Measurements from ENCODE around the gene RASSF5.

Gene RASSF5

DNA sequence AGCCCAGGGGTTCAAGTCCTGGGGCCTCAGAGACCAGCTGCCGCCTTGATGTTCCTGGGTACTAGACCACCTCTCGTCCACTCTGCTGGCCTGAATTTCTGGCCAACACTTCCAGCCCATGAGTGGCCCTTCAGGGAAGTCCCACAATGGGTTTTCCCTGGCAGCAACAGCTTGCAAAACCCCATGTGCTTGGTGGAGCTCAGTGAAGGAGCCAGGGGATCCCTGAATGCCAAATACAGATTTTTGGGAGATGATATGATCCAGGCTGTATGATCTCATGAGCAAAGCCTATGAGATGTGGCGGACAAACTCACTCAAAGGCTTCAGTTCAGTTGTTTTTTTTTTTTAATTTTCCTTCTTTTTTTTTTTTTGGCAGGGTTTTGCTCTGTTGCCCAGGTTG lies 9.6 kb upstream of the RASSF5 start:
- no peak for DNase-seq (ENCODE audit: low spot score)

GRCh38 chr1:206498685-206499084 lies 8.6 kb upstream of the RASSF5 start:
- no peak for DNase-seq (ENCODE audit: low spot score)

DNA sequence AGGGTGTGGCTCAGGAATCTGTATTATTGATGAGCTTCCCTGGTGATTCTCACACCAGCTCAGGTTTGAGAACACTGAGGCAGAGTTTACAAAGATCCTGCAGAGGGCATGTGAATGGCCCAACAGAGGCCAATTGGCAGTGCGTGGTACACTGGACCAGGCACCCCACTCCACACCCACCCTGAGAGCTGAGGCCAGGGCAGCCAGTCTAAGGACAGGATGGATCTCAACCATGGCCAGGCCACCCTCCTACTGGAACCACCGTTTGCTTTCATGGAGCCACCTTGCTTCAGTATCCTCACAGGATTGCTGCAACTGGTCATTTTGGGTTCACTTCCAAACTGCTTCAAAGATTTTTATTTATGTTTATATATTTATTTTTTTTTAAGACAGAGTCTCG lies 7.3 kb upstream of the RASSF5 start:
- DNase-seq (ENCODE audit: low spot score): no peak

DNA sequence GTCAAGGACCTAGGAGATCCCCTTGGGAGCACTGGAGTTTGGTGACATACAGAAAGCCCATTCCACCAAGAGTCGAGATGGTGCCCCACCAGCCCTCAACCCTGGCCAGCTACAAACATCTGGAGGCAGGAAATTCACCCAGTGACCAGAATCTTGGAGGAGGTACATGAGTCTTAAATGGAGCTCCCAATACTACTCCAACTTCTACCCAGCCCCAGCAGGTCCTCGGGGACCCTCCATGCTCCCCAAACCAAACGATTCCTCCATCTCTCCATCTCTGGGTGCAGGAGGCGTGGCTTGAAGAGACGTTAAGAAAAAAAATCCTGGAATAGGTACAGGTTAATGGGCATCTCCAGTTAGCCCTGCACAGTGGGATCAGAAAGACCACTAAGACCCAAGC lies 5.5 kb upstream of the RASSF5 start:
- DNase-seq (ENCODE audit: low spot score): no peak

DNA sequence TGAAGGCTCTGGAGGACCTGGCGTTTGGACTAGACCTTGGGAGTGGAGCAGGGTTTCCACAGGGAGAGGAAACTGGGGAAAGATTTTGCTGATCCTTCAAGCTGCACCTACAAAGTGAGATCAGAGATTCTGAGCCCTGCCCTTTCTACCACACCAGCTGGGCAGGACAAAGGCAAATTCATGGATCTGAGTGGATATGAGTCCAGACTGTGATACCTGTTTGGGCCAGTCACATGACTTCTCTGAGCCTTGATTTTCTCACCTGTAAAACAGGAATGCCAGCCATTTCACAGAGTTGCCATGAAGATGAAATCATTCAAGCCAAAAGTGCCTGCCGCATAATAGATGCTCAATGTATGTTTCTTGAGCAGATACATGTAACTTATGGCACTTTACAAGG lies 4.9 kb upstream of the RASSF5 start:
- DNase-seq (ENCODE audit: low spot score): no peak

GRCh38 chr1:206502812-206503211 lies 4.5 kb upstream of the RASSF5 start:
- DNase-seq (ENCODE audit: low spot score): no peak

DNA sequence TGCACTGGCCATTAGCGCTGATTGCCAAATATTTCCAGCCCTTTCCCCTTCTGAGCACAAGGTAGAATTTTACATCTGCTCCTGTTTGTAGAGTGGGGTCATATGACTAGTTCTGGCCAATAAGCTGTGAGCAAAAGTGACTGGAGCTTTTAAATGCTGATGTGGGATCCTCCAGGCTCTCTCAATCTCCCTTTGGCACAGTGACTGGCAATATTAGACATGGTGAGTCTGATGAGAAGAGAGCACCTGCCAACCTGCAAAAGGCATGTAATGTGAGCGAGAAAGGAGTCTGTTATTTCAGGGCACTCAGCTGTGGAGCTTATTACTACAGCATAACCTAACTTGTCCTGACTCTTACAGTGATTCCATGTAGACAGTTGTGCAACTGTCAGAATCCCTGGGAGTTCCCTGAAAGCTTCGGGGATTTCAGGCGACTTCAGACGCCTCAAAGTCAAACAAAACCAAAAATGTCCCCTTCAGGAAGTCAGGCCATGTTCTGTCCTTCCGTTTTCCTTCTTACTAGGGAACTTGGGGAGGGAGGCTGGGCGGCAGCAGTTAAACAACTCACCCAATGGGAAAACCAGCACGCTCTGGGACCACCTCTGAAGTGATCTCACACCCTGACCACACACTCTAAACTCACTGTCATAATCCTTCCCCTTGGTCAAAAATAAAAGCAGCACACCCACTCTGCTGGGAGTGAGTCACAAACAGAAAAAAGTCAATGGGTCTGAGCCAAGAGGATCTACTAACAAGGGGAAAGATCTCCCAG lies 3.6 kb upstream of the RASSF5 start:
- no peak for DNase-seq (ENCODE audit: low spot score)

- DNase-seq (ENCODE audit: low spot score): no peak
Observed at GRCh38 chr1:206504363-206504713, 3.0 kb upstream of the RASSF5 start.

DNA sequence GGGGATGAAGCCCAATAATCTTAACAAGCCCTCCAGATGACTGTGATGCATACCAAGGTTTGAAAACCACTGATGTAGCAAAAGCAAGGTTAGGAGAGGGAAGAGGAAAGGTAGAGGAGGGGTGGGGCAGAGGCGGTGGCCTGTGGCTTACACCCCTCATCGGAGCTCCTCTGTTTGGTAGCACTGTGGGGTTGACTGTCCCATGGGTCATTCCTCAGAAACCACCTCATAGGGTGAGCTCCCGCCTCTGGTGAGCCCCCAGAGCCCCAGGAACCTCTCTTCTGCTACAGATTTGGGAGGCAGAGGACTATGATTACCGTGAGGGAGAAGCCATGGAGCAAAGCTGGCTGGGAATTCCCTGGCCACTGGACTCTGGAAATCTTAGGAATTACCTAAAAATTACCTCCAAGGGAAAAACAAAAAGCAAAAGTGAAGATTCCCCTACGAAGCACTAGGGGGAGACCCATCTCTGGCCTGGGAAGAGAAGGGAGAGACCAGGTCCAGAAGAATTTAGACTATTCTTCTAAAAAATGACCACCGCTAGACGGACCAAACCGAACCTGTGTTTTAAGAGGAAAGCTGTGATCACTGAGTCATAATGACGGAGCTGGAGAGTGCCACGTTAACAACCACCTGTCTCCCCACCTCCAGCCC lies 1.5 kb upstream of the RASSF5 start:
- no peak for DNase-seq (ENCODE audit: low spot score)

DNA sequence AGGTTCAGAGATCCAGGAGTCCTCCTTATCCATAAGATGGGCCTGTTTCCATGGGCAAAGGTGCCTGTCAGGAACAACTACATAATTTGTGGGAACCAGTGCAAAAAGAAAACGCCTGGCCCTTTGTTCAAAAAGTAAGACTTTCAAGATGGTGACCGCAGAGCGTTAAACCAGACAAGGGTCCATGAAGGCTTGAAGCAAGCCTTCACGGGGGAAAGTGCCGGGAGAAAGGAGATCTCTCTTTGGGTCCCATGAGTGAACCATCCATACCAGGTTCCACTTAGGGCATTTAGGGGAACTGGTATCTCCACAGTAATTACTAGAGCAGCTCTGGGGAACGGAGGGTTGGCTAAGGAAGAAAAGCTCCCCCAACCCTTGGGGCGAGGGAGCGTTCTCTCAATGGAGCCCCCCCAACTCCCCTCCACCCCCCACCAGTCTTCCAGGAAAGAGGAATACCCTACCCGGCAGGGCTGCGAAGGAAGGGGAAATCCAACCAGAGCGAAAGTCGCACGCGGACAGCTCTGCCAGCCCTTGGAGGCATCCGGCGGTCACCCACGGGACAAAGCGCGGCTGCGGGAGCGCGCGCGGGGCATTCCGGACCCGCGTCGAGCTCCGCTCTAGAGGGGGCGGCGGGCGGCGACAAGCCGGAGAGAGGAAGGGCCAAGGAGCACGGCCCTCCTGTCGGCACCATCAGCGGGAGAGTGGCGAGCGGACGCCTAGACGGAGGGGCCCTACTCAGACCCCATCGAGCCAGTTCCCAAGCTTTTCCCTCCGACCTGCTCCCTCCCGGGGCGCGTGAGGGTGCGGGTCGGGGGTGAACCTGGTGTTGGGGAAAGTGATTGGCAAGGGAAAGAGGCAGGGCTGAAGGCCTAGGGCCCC lies 687 bp upstream of the RASSF5 start:
- DNase-seq (ENCODE audit: low spot score): no peak

DNA sequence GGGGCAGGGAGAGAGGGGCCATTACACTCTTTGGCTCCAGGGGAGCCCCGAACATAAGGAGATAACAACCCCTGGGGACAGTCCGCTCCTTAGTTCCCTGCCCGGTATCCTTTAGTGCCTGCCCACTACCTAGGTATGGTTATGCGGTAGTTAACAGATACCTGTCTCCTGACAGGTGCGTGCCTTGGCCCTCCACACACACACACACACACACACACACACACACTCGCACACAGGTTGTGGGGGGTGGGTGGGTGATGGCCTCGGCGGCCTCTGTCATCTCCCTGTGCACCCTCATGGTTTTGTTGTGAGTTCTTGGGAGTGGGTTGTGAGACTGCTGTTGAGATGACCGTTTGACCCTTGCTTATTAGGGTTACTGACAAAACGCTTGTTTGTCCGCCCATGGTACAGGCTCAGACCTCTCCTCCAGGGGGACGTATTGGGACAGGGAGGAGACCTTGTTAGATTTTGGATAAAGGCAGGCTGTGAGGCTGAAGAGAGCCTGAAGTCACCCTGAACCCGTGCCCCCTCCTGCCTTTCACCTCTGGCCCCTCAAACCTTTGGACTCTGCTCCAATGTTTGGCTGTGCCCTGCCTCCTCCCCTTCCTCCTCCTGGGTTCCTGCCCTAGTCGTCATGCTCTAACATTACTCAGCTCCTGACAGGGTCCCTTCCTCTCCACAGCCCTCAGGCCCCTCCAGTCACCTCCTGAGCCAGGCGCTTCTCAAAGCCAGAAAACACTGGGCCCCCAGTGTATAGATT lies 979 bp downstream of the RASSF5 start:
- DNase-seq (ENCODE audit: low spot score): no peak

DNA sequence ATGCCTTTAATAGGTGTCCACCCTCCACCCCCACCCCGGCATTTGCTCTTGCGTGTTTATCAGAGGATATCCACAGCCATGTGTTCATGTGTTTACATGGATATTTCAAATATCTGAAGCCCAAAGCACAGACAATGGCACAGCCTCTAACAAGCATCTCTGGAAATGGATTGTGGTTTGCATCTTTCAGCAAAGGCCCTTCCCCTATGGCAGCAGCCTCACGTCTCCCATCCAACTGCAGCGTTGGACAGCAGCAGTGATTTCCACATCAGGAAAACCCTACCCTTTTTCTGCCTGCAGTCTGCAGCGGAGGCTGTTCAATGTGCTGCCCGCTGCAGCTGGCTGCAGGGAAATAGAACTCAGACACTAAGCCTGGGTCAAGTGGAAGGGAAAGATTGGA lies 1.6 kb downstream of the RASSF5 start:
- no peak for DNase-seq (ENCODE audit: low spot score)

- no peak for DNase-seq (ENCODE audit: low spot score)
Observed at GRCh38 chr1:206509612-206510257, 2.4 kb downstream of the RASSF5 start.

DNA sequence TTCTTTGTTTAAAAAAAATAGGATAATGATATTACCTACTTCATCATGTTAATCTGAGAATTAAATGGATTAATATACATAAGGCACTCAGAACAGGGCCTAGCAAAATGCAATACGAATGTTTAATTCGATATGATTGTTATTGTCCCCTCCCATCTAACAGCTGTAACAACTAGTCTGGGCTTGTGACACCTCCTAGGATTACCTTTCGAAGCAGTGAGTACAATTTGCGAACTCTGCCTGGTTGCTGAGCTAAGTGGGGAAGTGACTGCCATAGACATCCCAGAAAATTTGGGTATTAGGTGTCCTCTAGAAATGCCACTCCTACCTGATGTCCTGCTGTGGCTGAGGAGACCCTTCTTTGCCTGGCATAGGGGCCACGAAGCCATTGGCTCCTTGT lies 3.0 kb downstream of the RASSF5 start:
- DNase-seq (ENCODE audit: low spot score): no peak

DNA sequence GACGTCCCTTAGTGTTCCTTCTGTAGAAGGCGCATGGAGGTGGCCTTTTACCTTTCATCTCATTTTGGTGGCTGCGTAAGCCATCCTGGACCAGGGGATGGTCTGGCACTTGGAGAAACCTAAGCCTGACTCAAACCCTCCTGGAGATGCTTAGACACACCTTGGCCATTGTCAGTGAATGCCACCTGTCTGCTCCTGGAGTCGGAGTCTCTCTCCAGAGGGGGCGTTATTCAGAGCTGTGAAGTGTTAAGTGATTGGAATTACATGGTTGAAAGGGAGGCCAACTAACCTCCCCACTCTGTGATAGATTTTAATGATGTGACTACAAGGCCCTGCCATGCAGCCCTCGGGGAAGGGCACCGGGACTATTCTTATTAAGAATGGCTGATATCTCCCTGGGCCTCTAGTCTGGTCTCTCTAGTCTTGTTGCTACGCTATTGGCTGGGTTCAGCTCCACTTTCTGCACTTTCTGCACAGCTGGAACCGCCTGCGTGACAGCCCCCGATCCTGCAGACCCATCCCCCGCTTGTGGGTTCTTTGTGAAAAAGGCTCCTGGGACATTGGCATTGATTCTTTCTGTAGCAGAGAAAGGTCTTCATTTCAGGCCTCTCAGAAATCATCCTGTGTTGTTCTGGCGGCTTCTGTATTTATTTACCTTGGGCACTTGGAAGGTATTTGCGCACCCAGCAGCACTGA lies 4.2 kb downstream of the RASSF5 start:
- DNase-seq (ENCODE audit: low spot score): no peak

DNA sequence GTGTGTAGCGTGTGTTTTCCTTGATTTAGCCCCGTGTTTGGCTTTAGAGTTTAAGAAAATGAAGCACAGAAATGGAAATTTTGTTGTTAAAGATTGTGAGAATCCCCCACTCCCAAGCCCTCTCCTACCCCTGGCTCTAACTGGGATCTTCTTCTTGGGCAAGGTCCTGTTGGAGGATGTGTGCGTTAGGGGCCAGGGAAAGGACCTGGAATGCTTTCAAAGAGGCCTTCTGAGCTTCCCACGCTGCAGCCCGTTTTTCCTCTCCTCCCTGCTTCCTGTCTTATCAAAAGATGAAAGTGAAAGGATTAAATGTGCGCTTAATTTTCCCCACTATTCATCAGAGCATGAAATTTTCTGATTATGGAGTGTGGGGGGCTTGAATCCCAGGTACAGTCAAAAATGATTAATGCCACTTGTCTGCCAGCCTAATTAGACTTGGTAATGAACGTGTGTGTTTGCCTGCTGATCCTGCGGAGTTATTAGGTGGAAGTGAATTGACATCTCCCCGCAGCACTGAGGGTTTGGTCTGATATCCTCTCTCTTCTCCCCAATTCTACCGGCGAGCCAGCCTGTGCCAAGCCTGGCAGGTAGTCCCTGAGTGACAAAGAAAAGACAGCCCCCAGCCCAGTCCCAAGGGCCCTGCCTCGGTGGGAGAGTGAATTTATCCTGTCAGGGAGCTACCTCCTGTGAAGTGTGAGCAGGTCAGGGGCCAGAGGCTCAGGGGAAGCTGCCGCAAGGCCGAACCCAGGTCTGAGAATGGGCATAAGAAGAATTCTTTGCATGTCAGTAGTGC lies 4.9 kb downstream of the RASSF5 start:
- no peak for DNase-seq (ENCODE audit: low spot score)

DNA sequence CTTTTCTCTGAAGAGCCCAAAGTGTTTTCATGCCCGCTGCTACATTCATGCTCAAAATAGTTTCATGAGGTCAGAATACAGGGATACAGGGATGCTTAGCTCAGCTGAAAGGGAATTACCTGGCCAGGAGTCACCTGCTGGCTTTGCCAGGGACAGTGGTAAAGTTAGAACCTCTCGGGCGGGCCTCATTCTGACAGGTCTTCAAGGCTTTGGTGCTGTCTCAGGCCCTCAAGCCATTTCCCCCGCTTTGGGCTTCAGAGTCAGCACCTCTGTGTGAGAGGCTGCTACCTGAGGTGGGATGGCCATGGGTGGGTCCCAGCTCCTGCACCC lies 5.5 kb downstream of the RASSF5 start:
- DNase-seq (ENCODE audit: low spot score): no peak

DNA sequence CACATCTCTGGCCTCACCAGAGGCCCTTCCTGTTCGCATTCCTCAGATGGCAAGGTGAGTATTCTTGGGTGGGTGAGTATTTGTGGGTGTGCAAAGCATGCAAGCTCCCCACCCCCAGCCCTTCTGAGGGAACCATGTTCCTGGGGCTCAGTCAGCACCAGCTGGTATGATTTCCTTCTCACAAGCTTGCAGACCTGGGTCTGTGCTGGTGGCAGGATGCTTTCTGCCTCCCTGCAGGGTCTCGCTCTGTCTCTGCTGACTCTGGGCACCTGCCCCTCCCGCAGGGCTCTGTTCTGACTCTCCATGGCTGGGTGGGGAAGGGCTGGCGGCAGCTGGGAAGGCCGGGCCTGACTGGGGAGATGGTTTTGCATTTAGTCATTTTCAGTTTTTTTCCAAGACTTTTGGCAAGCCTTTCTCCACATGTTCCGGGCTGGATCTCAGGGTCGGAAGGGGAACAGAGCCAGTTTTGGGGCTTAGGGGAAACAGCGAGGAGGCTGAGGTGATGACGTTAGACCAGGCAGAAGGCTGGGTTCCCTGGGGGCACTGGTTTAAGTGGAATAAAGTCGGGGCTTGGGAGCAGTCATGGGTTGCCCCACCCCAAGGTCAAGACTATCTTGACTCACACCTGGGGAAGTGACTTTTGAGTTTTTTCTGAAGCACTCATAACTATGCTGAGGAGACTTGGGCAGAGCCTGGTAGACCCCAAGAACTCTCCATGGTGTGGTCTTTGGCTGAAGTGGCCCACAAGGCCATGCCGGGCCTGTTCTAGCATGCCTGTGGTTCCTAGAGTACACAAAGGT lies 6.2 kb downstream of the RASSF5 start:
- peak; percentile 83 for DNase-seq (ENCODE audit: low spot score)

- no peak for DNase-seq (ENCODE audit: low spot score)
Observed at GRCh38 chr1:206514813-206515387, 7.6 kb downstream of the RASSF5 start.

GRCh38 chr1:206516728-206516990 lies 9.3 kb downstream of the RASSF5 start:
- DNase-seq (ENCODE audit: low spot score): no peak
